OCI-LY3 (cell line): ENCODE data around the gene ANKRD44.

Experiments used
- CTCF ChIP-seq: fragments of 200-600, 300-600 bp; sonication (generic); IDR thresholded peaks from 2 replicates; pipeline ENCODE4 v1.5.1; 2014; ENCODE audit warnings: antibody characterized with exemption, low read length, low read depth
- EZH2phosphoT487 ChIP-seq: fragments of 200-600 bp; shearing (Covaris generic); IDR thresholded peaks from 2 replicates; pipeline ENCODE4 v1.6.1; 2018; ENCODE audit warnings: antibody characterized with exemption, mixed run types, low read depth

DNA sequence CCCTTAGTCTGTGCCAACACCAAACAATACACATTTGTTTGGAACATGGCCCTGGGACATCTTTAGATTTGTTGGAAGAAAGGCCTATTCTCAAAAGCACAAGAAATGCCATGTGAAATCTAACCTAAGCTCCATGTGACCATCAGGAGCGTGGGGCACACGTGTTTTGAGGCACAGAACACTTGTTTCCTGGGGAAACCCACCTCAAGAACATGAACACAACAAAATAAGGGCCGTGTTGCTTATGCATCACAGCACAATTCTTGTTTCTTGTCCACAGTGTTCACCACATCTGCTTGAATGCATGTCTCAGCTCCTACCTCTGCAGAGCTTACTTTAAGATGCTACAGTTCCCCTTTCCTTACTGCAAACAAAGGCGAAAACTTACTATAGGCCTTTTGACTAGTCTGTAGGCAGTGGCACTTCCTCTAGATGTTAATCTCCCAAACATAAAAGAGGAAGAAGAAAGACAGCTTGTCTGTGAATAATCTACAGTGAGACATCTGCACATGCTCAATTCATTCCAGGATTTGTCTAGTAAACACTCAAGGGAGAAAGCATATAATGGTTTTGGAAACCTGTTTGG lies 165.0 kb downstream of the ANKRD44 start:
- TF ChIP-seq CTCF (no peak), EZH2phosphoT487 (no peak)
